ENCODE results near the gene NCBP1.

- TF ChIP-seq, protein P1, sequence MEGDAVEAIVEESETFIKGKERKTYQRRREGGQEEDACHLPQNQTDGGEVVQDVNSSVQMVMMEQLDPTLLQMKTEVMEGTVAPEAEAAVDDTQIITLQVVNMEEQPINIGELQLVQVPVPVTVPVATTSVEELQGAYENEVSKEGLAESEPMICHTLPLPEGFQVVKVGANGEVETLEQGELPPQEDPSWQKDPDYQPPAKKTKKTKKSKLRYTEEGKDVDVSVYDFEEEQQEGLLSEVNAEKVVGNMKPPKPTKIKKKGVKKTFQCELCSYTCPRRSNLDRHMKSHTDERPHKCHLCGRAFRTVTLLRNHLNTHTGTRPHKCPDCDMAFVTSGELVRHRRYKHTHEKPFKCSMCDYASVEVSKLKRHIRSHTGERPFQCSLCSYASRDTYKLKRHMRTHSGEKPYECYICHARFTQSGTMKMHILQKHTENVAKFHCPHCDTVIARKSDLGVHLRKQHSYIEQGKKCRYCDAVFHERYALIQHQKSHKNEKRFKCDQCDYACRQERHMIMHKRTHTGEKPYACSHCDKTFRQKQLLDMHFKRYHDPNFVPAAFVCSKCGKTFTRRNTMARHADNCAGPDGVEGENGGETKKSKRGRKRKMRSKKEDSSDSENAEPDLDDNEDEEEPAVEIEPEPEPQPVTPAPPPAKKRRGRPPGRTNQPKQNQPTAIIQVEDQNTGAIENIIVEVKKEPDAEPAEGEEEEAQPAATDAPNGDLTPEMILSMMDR (conservative IDR thresholded peaks at IDR 0.05; ENCODE audit: low read depth, low read length) = no peak
- TF ChIP-seq BHLHE40 (IDR thresholded peaks at IDR 0.05; ENCODE audit: low read depth, low read length) = no peak
- TF ChIP-seq SMC3 (IDR thresholded peaks at IDR 0.05; ENCODE audit: low read depth, low read length) = no peak
- peak; percentile 32; the same call in 1 of the 2 replicates for TF ChIP-seq CEBPB (IDR thresholded peaks at IDR 0.05; ENCODE audit: low read depth, low read length)
- no peak for TF ChIP-seq POLR2A (IDR thresholded peaks at IDR 0.05; ENCODE audit: low read depth, low read length)
- TF ChIP-seq, protein P2, sequence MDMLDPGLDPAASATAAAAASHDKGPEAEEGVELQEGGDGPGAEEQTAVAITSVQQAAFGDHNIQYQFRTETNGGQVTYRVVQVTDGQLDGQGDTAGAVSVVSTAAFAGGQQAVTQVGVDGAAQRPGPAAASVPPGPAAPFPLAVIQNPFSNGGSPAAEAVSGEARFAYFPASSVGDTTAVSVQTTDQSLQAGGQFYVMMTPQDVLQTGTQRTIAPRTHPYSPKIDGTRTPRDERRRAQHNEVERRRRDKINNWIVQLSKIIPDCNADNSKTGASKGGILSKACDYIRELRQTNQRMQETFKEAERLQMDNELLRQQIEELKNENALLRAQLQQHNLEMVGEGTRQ (IDR thresholded peaks at IDR 0.05; ENCODE audit: low read depth, low read length) = no peak
These were observed 56.0 kb downstream of the NCBP1 start for GRCh38 chr9:97689401-97690180.
